Activated CD8-positive, alpha-beta T cell treated with anti-CD3 and anti-CD28 coated beads, Interleukin-2, amount 10 ng/mL, durations not matched to agents 7 days and 5 days (primary cell): ENCODE data around the gene UNC13D. TPM values are rescaled to one million over a fixed set of nuclear protein-coding genes. Genes with fewer than 3 reads are reported as not detected.

ENCODE experiments used
- ATAC-seq: fragments of 150-1000 bp; cut with Tn5 transposase; one replicate; pipeline ENCODE4 v1.10.0; 2021; ENCODE audit warnings: moderate library complexity
- CTCF ChIA-PET: fragments of 350-600 bp; sonication (Branson Sonifier 250); formaldehyde crosslinking; loops from one replicate; lab custom pipeline; 2021; ENCODE audit warnings: antibody characterized with exemption; lab: Charles Lee
- POLR2A ChIA-PET: fragments of 350-600 bp; sonication (Branson Sonifier 250); formaldehyde crosslinking; loops from one replicate; lab custom pipeline; 2021; ENCODE audit warnings: antibody characterized with exemption; lab: Charles Lee
- DNase-seq: peaks from one replicate; pipeline ENCODE4 v3.0.0-alpha.2; 2020
- H3K27ac Mint-ChIP-seq: one replicate; pipeline ENCODE4 v1.8.0; 2021; ENCODE audit warnings: mild to moderate bottlenecking, mixed read lengths
- H3K27me3 Mint-ChIP-seq: one replicate; pipeline ENCODE4 v1.8.0; 2021; ENCODE audit warnings: low read depth, mixed read lengths
- H3K36me3 Mint-ChIP-seq: one replicate; pipeline ENCODE4 v1.8.0; 2021; ENCODE audit warnings: low read depth, mixed read lengths
- H3K4me1 Mint-ChIP-seq: one replicate; pipeline ENCODE4 v1.8.0; 2021; ENCODE audit warnings: low read depth, mixed read lengths
- H3K4me3 Mint-ChIP-seq: one replicate; pipeline ENCODE4 v1.8.0; 2021; ENCODE audit warnings: mild to moderate bottlenecking, mixed read lengths
- H3K9me3 Mint-ChIP-seq: one replicate; pipeline ENCODE4 v1.8.0; 2022; ENCODE audit warnings: mixed read lengths; ENCODE audit not compliant: insufficient read depth
- total RNA-seq, 2 experiments: library from RNA; stranded (reverse); gene quantifications; one replicate each; pipeline ENCODE4 v1.2.3, GENCODE V29; 2021

UNC13D gene
- total RNA-seq, 2 experiments from 2014 or later, result 234 to 249 TPM

DNA sequence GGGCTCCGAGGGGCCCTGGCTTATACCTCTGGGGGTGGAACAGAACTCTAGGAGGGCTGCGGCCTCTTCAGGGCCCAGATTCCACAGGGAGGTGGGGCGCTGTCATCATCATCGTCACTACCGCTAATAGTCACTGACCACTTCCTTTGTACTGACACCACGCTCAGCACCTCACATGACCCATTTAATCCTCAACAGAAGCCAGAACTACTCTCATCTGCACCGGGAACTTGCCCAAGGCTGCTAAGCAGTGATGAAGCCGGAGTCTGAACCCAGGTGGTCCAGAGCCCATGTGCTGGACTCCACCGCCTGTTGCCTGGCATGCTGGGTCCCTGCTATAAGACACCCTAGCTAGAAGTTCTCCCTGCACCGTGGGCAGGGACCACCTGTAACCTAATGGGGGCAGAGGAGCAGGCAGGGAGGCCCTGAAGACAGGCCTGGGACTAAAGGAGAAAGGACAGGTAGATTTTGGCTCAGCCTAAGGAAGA lies 12.0 kb downstream of the UNC13D start:
- Mint-ChIP-seq H3K4me1 (peaks cover 61% of the 10 kb centered on the region), H3K27ac (peak overlapping the region; percentile 93), H3K36me3 (peaks cover 56% of the 10 kb centered on the region), H3K9me3 (no peaks in the 10 kb centered on the region), H3K4me3 (peak overlapping the region; percentile 72), H3K27me3 (no peaks in the 10 kb centered on the region)
- ChIA-PET CTCF (interaction anchor here (0.6 to 3.8 kb wide), 11 partner anchors 13 to 173 kb away, joined by 3 to 17 read pairs (median 5); partner anchors contain the start of gene GALK1), POLR2A (interaction anchor here (0.6 to 17.8 kb wide), 13 partner anchors 10 to 55 kb away, joined by 3 to 205 read pairs (median 4); partner anchors contain the start of genes TRIM47, UNC13D and UNK)
- peak; percentile 78 for DNase-seq
- peak; percentile 42 for ATAC-seq

- Mint-ChIP-seq H3K4me3 (no peak overlapping the region), H3K27ac (peak overlapping the region; percentile 93), H3K36me3 (peaks cover 58% of the 10 kb centered on the region), H3K27me3 (no peaks in the 10 kb centered on the region), H3K4me1 (peaks cover 68% of the 10 kb centered on the region), H3K9me3 (no peaks in the 10 kb centered on the region)
- DNase-seq, result no peak
- ChIA-PET POLR2A (interaction anchor here (1.0 to 17.8 kb wide), 4 partner anchors 13 to 54 kb away, joined by 3 to 205 read pairs (median 35); partner anchors contain the start of genes UNC13D and UNK), CTCF (interaction anchor here (0.9 to 3.0 kb wide), 12 partner anchors 10 to 77 kb away, joined by 3 to 16 read pairs (median 8); partner anchors contain the start of genes GALK1, UNK and WBP2)
- no peak for ATAC-seq
Observed at GRCh38 chr17:75831032-75831571, 13.1 kb downstream of the UNC13D start.

- CTCF ChIA-PET, result interaction anchor here (0.7 to 3.0 kb wide), 23 partner anchors 9 to 77 kb away, joined by 3 to 16 read pairs (median 5); partner anchors contain the start of genes GALK1, TRIM65, UNK and WBP2
- Mint-ChIP-seq H3K36me3 (peaks cover 57% of the 10 kb centered on the region), H3K4me1 (peaks cover 64% of the 10 kb centered on the region), H3K27ac (peak overlapping the region; percentile 82), H3K9me3 (no peaks in the 10 kb centered on the region), H3K27me3 (no peaks in the 10 kb centered on the region), H3K4me3 (no peak overlapping the region)
- ATAC-seq (no peak), DNase-seq (peak; percentile 46)
- POLR2A ChIA-PET, result interaction anchor here (0.7 to 17.8 kb wide), 7 partner anchors 13 to 77 kb away, joined by 3 to 205 read pairs (median 8); partner anchors contain the start of genes UNC13D, UNK and WBP2
Observed at GRCh38 chr17:75830164-75831031, 13.8 kb downstream of the UNC13D start.

- H3K9me3 Mint-ChIP-seq, result no peaks in the 10 kb centered on the region
- H3K4me3 Mint-ChIP-seq, result no peak overlapping the region
- peaks cover 63% of the 10 kb centered on the region for H3K4me1 Mint-ChIP-seq
- no peaks in the 10 kb centered on the region for H3K27me3 Mint-ChIP-seq
- H3K36me3 Mint-ChIP-seq, result peaks cover 56% of the 10 kb centered on the region
- POLR2A ChIA-PET, result interaction anchor here (0.7 to 17.8 kb wide), 6 partner anchors 14 to 76 kb away, joined by 3 to 205 read pairs (median 6); partner anchors contain the start of genes UNC13D, UNK and WBP2
- H3K27ac Mint-ChIP-seq, result peak overlapping the region; percentile 67
- ATAC-seq (no peak), DNase-seq (no peak)
- CTCF ChIA-PET, result interaction anchor here (1.0 to 3.0 kb wide), 18 partner anchors 8 to 76 kb away, joined by 3 to 16 read pairs (median 6); partner anchors contain the start of genes GALK1, TRIM65 and WBP2
Observed at GRCh38 chr17:75829747-75830146, 14.5 kb downstream of the UNC13D start.

DNA sequence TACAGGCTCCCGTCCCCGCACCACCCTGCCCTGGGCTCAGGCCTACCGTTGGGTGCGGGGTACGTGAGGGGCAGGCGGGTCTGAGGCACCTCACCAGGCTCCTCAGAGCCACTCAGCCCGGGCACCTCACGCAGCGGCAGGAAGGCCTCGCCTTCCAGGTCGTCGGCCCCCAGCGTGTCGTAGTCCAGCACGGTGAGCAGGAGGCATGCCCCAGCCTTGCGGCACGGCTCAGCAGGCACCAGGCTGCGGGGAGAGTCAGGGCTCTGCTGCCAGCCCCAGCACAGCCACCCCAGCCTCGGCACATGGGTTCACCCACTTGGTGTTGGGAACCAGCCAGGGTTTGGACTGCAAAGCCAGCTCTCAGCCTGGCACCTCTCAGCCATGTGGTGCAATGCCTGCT lies 15.5 kb downstream of the UNC13D start:
- Mint-ChIP-seq H3K9me3 (no peaks in the 10 kb centered on the region), H3K4me1 (peaks cover 53% of the 10 kb centered on the region), H3K27ac (peak overlapping the region; percentile 99), H3K27me3 (no peaks in the 10 kb centered on the region), H3K4me3 (no peak overlapping the region), H3K36me3 (peaks cover 50% of the 10 kb centered on the region)
- ChIA-PET CTCF (interaction anchor here (0.7 to 4.5 kb wide), 12 partner anchors 19 to 79 kb away, joined by 3 to 44 read pairs (median 7); partner anchors contain the start of genes GALK1, TRIM65 and WBP2), POLR2A (interaction anchor here (1.0 to 17.8 kb wide), 5 partner anchors 13 to 52 kb away, joined by 4 to 205 read pairs (median 8); partner anchors contain the start of genes UNC13D and UNK)
- no peak for DNase-seq
- no peak for ATAC-seq

- DNase-seq (peak; percentile 78), ATAC-seq (peak; percentile 51)
- H3K36me3 Mint-ChIP-seq, result peaks cover 44% of the 10 kb centered on the region
- peak overlapping the region; percentile 99 for H3K27ac Mint-ChIP-seq
- H3K27me3 Mint-ChIP-seq, result no peaks in the 10 kb centered on the region
- no peaks in the 10 kb centered on the region for H3K9me3 Mint-ChIP-seq
- peaks cover 46% of the 10 kb centered on the region for H3K4me1 Mint-ChIP-seq
- peak overlapping the region; percentile 63 for H3K4me3 Mint-ChIP-seq
- CTCF ChIA-PET, result interaction anchor here (0.7 to 4.5 kb wide), 13 partner anchors 9 to 557 kb away, joined by 3 to 44 read pairs (median 5); partner anchors contain the start of genes GALK1, MIF4GD, TRIM65 and UNK
- POLR2A ChIA-PET, result interaction anchor here (1.0 to 17.8 kb wide), 5 partner anchors 13 to 51 kb away, joined by 4 to 205 read pairs (median 8); partner anchors contain the start of genes UNC13D, UNK and WBP2
Observed at GRCh38 chr17:75828076-75828400, 16.2 kb downstream of the UNC13D start.

GRCh38 chr17:75827308-75828075 lies 16.7 kb downstream of the UNC13D start:
- Mint-ChIP-seq H3K4me3 (peak overlapping the region; percentile 63), H3K36me3 (peaks cover 40% of the 10 kb centered on the region), H3K27ac (peak overlapping the region; percentile 99), H3K9me3 (no peaks in the 10 kb centered on the region), H3K4me1 (peaks cover 41% of the 10 kb centered on the region), H3K27me3 (no peaks in the 10 kb centered on the region)
- ChIA-PET CTCF (interaction anchor here (0.9 to 4.5 kb wide), 29 partner anchors 9 to 557 kb away, joined by 3 to 44 read pairs (median 5); partner anchors contain the start of genes GALK1, MIF4GD, TRIM47 and TRIM65), POLR2A (interaction anchor here (0.8 to 17.8 kb wide), 8 partner anchors 9 to 62 kb away, joined by 3 to 205 read pairs (median 5); partner anchors contain the start of genes GALK1, UNC13D, UNK and WBP2)
- DNase-seq (peak; percentile 77), ATAC-seq (peak; percentile 71)

DNA sequence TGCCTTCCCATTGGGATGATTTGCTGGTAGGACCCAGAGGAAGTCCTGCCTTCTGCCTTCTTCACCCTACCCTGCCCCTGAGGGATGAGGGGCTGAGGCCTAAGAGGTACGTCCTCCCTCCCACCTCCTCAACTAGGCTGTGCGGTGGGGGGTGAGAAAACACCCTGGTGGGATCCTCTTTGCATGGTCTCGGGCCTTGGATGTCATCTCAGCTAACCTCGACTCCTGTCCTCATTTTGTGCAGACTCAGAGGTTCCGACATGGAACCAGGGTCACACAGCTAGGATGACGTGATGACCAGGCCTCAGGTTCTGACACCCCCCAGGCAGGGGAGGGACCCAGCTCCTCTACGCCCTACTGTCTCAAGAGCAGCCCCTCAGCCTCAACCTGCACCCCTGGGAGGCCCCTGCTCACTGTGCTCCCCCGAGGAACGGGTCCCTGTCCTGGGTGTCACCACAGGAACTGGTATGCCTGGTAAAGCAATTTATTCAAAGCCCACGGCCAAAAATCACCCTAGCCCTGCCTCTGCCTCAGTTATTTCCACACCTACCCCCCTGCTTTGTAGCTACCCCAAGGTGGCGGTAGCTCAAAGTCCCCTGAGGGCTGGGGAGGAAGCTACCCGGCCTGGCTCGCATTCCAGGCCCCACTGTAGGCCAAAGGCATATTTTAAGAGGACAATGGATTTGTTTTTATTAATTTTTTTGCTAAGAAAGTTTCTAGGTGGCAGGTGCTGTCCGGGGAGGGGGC lies 17.5 kb downstream of the UNC13D start:
- no peaks in the 10 kb centered on the region for H3K9me3 Mint-ChIP-seq

DNA sequence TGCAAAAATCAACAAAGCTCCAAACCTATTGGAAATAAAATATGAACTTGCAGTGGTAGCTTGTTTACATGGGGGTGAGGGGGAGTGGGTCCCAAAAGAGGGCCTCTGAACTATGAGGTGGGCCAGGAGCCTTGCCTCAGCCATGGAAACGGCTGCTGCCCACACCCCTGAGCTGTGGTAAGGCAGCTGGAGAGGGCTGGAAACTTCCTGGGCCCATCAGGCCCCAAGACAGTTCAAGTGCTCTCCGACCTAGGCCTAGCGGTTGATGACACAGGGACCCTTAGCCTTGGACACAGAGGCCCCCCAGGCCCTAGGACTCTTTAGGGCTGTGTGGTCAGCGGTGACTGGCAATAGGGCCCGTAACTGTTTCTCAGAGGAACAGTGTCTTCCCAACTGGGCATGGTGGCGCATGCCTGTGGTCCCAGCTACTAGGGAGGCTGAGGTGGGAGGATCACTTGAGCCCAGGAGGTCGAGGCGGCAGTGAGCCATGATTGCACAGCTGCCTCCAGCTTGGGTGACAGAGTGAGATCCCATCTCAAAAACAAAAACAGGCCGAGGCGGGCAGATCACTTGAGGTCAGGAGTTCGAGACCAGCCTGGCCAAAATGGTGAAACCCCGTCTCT lies 18.3 kb downstream of the UNC13D start:
- no peaks in the 10 kb centered on the region for H3K27me3 Mint-ChIP-seq
- DNase-seq (no peak), ATAC-seq (no peak)
- peaks cover 42% of the 10 kb centered on the region for H3K4me1 Mint-ChIP-seq
- ChIA-PET CTCF (interaction anchor here (1.0 to 4.5 kb wide), 10 partner anchors 8 to 75 kb away, joined by 3 to 44 read pairs (median 8); partner anchors contain the start of genes GALK1 and UNK), POLR2A (interaction anchor here (1.0 to 17.8 kb wide), 8 partner anchors 10 to 192 kb away, joined by 3 to 205 read pairs (median 4); partner anchors contain the start of genes GALK1, UNC13D and UNK)
- no peaks in the 10 kb centered on the region for H3K9me3 Mint-ChIP-seq
- no peak overlapping the region for H3K27ac Mint-ChIP-seq
- peaks cover 42% of the 10 kb centered on the region for H3K36me3 Mint-ChIP-seq
- no peak overlapping the region for H3K4me3 Mint-ChIP-seq

More for the DNA sequence above, 17.5 kb downstream of the UNC13D start:
- Mint-ChIP-seq H3K27me3 (no peaks in the 10 kb centered on the region), H3K4me1 (peaks cover 41% of the 10 kb centered on the region), H3K36me3 (peaks cover 39% of the 10 kb centered on the region), H3K4me3 (no peak overlapping the region), H3K27ac (peak overlapping the region; percentile 99)
- POLR2A ChIA-PET, result interaction anchor here (0.8 to 17.8 kb wide), 9 partner anchors 10 to 193 kb away, joined by 3 to 205 read pairs (median 4); partner anchors contain the start of genes GALK1, UNC13D, UNK and WBP2
- CTCF ChIA-PET, result interaction anchor here (0.9 to 4.5 kb wide), 26 partner anchors 8 to 556 kb away, joined by 3 to 44 read pairs (median 5); partner anchors contain the start of genes GALK1, MIF4GD, TRIM47 and UNK
- no peak for DNase-seq
- no peak for ATAC-seq
